H1 (cell line): ENCODE measurements around the gene CNDP1. TPM values are rescaled to one million over a fixed set of nuclear protein-coding genes. Genes with fewer than 3 reads are reported as not detected.

ENCODE experiments used
- CTCF ChIA-PET: fragments of 300-600 bp; sonication (Branson Sonifier 250); formaldehyde crosslinking; loops from one replicate; lab custom pipeline; 2021; ENCODE audit not compliant: partially characterized antibody; lab: Charles Lee
- POLR2A ChIA-PET: fragments of 300-600 bp; sonication (Branson Sonifier 250); formaldehyde crosslinking; loops from one replicate; lab custom pipeline; 2021; ENCODE audit warnings: inconsistent platforms; ENCODE audit not compliant: partially characterized antibody; lab: Charles Lee
- DNase-seq, 2 experiments: peaks; one replicate each; pipeline versions ENCODE4 v3.0.0 to v3.0.0-alpha.2; 2010 to 2022; ENCODE audit warnings: low spot score in 2 of 2, low read depth in 1 of 2, mixed read lengths in 1 of 2
- FAIRE-seq: peaks from 2 replicates; lab custom pipeline; 2011; peaks lifted over from hg19 to GRCh38; lab: Jason Lieb, UNC
- H2AFZ ChIP-seq: 2 replicates; pipeline ENCODE4 v1.8.1; 2012; ENCODE audit warnings: low read length, inconsistent platforms
- H2AK5ac ChIP-seq: 2 replicates; pipeline ENCODE4 v1.6.1; 2013; ENCODE audit warnings: low read depth, low read length
- H2BK120ac ChIP-seq: replicated peaks from 2 replicates; pipeline ENCODE3; 2013; ENCODE audit warnings: low read depth, low read length, inconsistent platforms
- H2BK12ac ChIP-seq: 2 replicates; pipeline ENCODE4 v1.6.1; 2013; ENCODE audit warnings: low read depth, low read length
- H2BK15ac ChIP-seq: 2 replicates; pipeline ENCODE4 v1.6.1; 2013; ENCODE audit warnings: low read length
- H2BK20ac ChIP-seq: 2 replicates; pipeline ENCODE4 v1.6.1; 2013; ENCODE audit warnings: low read length
- H2BK5ac ChIP-seq: 2 replicates; pipeline ENCODE4 v1.6.1; 2013; ENCODE audit warnings: low read depth, low read length
- H3K14ac ChIP-seq: 2 replicates; pipeline ENCODE4 v1.6.1; 2013; ENCODE audit warnings: inconsistent platforms; ENCODE audit not compliant: insufficient read length
- H3K18ac ChIP-seq: 2 replicates; pipeline ENCODE4 v1.6.1; 2013; ENCODE audit warnings: low read length; ENCODE audit errors: extremely low read depth
- H3K23ac ChIP-seq: 2 replicates; pipeline ENCODE4 v1.6.1; 2013; ENCODE audit warnings: inconsistent platforms; ENCODE audit not compliant: insufficient read length
- H3K23me2 ChIP-seq: 2 replicates; pipeline ENCODE4 v1.6.1; 2013; ENCODE audit warnings: low read depth, low read length
- H3K27ac ChIP-seq: 2 replicates; pipeline ENCODE4 v1.6.1; 2011; ENCODE audit warnings: low read depth, low read length, inconsistent platforms
- H3K27me3 ChIP-seq, 4 experiments: replicated peaks in 1 of 4; 1 replicate in 1 of 4; 2 replicates in 3 of 4; pipeline versions ENCODE4 v1.6.1 to v1.8.1; 2011 to 2013; ENCODE audit warnings: low read length in 3 of 4, mild to moderate bottlenecking in 3 of 4, inconsistent platforms in 2 of 4, mixed read lengths in 2 of 4, moderate library complexity in 1 of 4; ENCODE audit not compliant: control insufficient read depth in 3 of 4, insufficient read depth in 3 of 4; ENCODE audit errors: extremely low read depth in 1 of 4
- H3K36me3 ChIP-seq, 4 experiments: 2 replicates each; pipeline versions ENCODE4 v1.6.1 to v1.8.1; 2011 to 2013; ENCODE audit warnings: mild to moderate bottlenecking in 4 of 4, low read length in 3 of 4, moderate library complexity in 2 of 4, control low read depth in 1 of 4, inconsistent platforms in 1 of 4; ENCODE audit not compliant: insufficient read depth in 4 of 4, control insufficient read depth in 2 of 4
- H3K4ac ChIP-seq: replicated peaks from 2 replicates; pipeline ENCODE3; 2013; ENCODE audit warnings: low read length, low read depth, mixed read lengths, inconsistent platforms; ENCODE audit not compliant: insufficient read length
- H3K4me1 ChIP-seq, 4 experiments: replicated peaks in 1 of 4; 1 replicate in 1 of 4; 2 replicates in 3 of 4; pipeline versions ENCODE4 v1.6.1 to v1.8.1; 2011 to 2013; ENCODE audit warnings: low read length in 3 of 4, inconsistent platforms in 2 of 4, mixed read lengths in 1 of 4; ENCODE audit not compliant: insufficient read depth in 4 of 4, control insufficient read depth in 3 of 4
- H3K4me2 ChIP-seq, 2 experiments: 2 replicates each; pipeline versions ENCODE4 v1.6.1 to v1.8.1; 2011 to 2013; ENCODE audit warnings: low read depth in 2 of 2, low read length in 2 of 2, control low read depth in 1 of 2, inconsistent platforms in 1 of 2, mild to moderate bottlenecking in 1 of 2; ENCODE audit not compliant: insufficient read depth in 1 of 2
- H3K4me3 ChIP-seq, 4 experiments: fragments of 200-600, 300-600 bp in 1 of 4; sonication (generic), shearing (Covaris generic), sonication (Bioruptor Twin) in 1 of 4; 2 replicates each; pipeline versions ENCODE4 v1.5.1 to v1.8.1; 2011 to 2016; ENCODE audit warnings: low read length in 4 of 4, low read depth in 3 of 4, control low read depth in 2 of 4, inconsistent platforms in 2 of 4, mild to moderate bottlenecking in 2 of 4, mixed read lengths in 1 of 4, moderate library complexity in 1 of 4; ENCODE audit not compliant: insufficient read depth in 2 of 4; ENCODE audit errors: extremely low read depth in 1 of 4
- H3K56ac ChIP-seq: replicated peaks from 2 replicates; pipeline ENCODE3; 2013; ENCODE audit warnings: low read depth, mild to moderate bottlenecking, mixed read lengths, low read length, inconsistent platforms; ENCODE audit not compliant: insufficient read length
- H3K79me1 ChIP-seq: 2 replicates; pipeline ENCODE4 v1.6.1; 2013; ENCODE audit warnings: low read depth, low read length, control low read depth
- H3K79me2 ChIP-seq, 2 experiments: 2 replicates each; pipeline versions ENCODE4 v1.6.1 to v1.8.1; 2012 to 2013; ENCODE audit warnings: low read length in 2 of 2, mild to moderate bottlenecking in 2 of 2, inconsistent platforms in 1 of 2; ENCODE audit not compliant: insufficient read depth in 2 of 2, control insufficient read depth in 1 of 2
- H3K9ac ChIP-seq, 4 experiments: replicated peaks in 1 of 4; 1 replicate in 1 of 4; 2 replicates in 3 of 4; pipeline versions ENCODE4 v1.6.1 to v1.8.1; 2011 to 2013; ENCODE audit warnings: low read depth in 3 of 4, low read length in 3 of 4, control low read depth in 2 of 4, mild to moderate bottlenecking in 2 of 4, moderate library complexity in 2 of 4, inconsistent platforms in 1 of 4; ENCODE audit errors: extremely low read depth in 1 of 4
- H3K9me3 ChIP-seq, 2 experiments: 2 replicates each; pipeline versions ENCODE4 v1.6.1 to v1.8.1; 2012 to 2013; ENCODE audit warnings: mild to moderate bottlenecking in 2 of 2, moderate library complexity in 2 of 2, control low read depth in 1 of 2, inconsistent platforms in 1 of 2, low read depth in 1 of 2, low read length in 1 of 2, mixed read lengths in 1 of 2; ENCODE audit not compliant: insufficient read depth in 2 of 2
- H4K20me1 ChIP-seq, 2 experiments: replicated peaks in 1 of 2; 2 replicates each; pipeline versions ENCODE3 to v1.8.1; 2011 to 2013; ENCODE audit warnings: inconsistent platforms in 2 of 2, low read length in 2 of 2, mild to moderate bottlenecking in 1 of 2; ENCODE audit not compliant: insufficient read depth in 2 of 2, control insufficient read depth in 1 of 2
- H4K5ac ChIP-seq: 2 replicates; pipeline ENCODE4 v1.6.1; 2013; ENCODE audit warnings: low read length, low read depth, mixed read lengths, inconsistent platforms; ENCODE audit not compliant: insufficient read length
- H4K8ac ChIP-seq: 2 replicates; pipeline ENCODE4 v1.8.0; 2013; ENCODE audit warnings: mild to moderate bottlenecking, moderate library complexity, low read length, inconsistent platforms; ENCODE audit not compliant: insufficient read depth; ENCODE audit errors: extremely low read depth
- H4K91ac ChIP-seq: replicated peaks from 2 replicates; pipeline ENCODE3; 2013; ENCODE audit warnings: low read length, mixed read lengths, inconsistent platforms; ENCODE audit not compliant: insufficient read length
- ASH2L ChIP-seq: fragments of 200-600, 300-600 bp; sonication (generic); IDR thresholded peaks from one replicate; pipeline ENCODE4 v1.7.1; 2017; ENCODE audit warnings: low read length
- CREB1 ChIP-seq: IDR thresholded peaks from 2 replicates; pipeline ENCODE4 v1.6.1; 2012; ENCODE audit warnings: inconsistent platforms
- EZH2 ChIP-seq: fragments of 200-600 bp; sonication (generic); IDR thresholded peaks from 2 replicates; pipeline ENCODE4 v1.7.1; 2012; ENCODE audit warnings: low read depth, mild to moderate bottlenecking, moderate library complexity, low read length, inconsistent platforms; ENCODE audit not compliant: severe bottlenecking
- GABPA ChIP-seq: IDR thresholded peaks from 2 replicates; pipeline ENCODE4 v1.6.1; 2011; ENCODE audit warnings: mild to moderate bottlenecking, low read length, moderate library complexity, borderline replicate concordance; ENCODE audit not compliant: insufficient read depth
- KDM4A ChIP-seq: IDR thresholded peaks from one replicate; pipeline ENCODE4 v1.7.1; 2012; ENCODE audit warnings: low read depth, mild to moderate bottlenecking, moderate library complexity, low read length, inconsistent platforms; ENCODE audit not compliant: severe bottlenecking
- SIRT6 ChIP-seq: IDR thresholded peaks from one replicate; pipeline ENCODE4 v1.7.1; 2012; ENCODE audit warnings: low read length, inconsistent platforms
- SIX5 ChIP-seq: IDR thresholded peaks from 2 replicates; pipeline ENCODE4 v1.6.1; 2011; ENCODE audit warnings: mild to moderate bottlenecking, low read depth, low read length
- SP2 ChIP-seq: IDR thresholded peaks from 2 replicates; pipeline ENCODE4 v1.6.1; 2012; ENCODE audit warnings: mild to moderate bottlenecking, low read length, inconsistent platforms
- SP4 ChIP-seq: IDR thresholded peaks from 2 replicates; pipeline ENCODE4 v1.6.1; 2012; ENCODE audit warnings: low read length, inconsistent platforms
- TAF7 ChIP-seq: optimal IDR thresholded peaks from 2 replicates; pipeline ENCODE3; 2011; ENCODE audit warnings: low read depth, mild to moderate bottlenecking, inconsistent platforms, low read length, moderate library complexity, borderline replicate concordance
- TBP ChIP-seq: IDR thresholded peaks from 2 replicates; pipeline ENCODE4 v1.6.1; 2011; ENCODE audit warnings: low read depth, low read length, improper control_type of control experiment
- WGBS, 2 experiments: shearing (Covaris generic) in 1 of 2; methylation state at CpG; one replicate each; pipeline versions ENCODE4 v1.1.6 to v1.1.7; 2013 to 2015; ENCODE audit warnings: low lambda C conversion rate in 2 of 2, mixed read lengths in 2 of 2, inconsistent platforms in 1 of 2, low coverage in 1 of 2, missing lambda C conversion rate in 1 of 2; ENCODE audit not compliant: insufficient replicate concordance in 2 of 2, insufficient coverage in 1 of 2, insufficient read length in 1 of 2; ENCODE audit errors: extremely low coverage in 1 of 2, missing lambda C conversion rate in 1 of 2; 5-methylcytosine and 5-hydroxymethylcytosine counted together
- polyA plus RNA-seq, 7 experiments: library from polyadenylated mRNA; depleted of rRNA in 3 of 7; stranded (reverse) in 5 of 7; unstranded in 2 of 7; fragments of >200 nt in 5 of 7; fragments of 200-250 nt in 2 of 7; gene quantifications; 1 replicate in 5 of 7; 2 replicates in 1 of 7; 4 replicates in 1 of 7; pipeline versions ENCODE4 v1.2.1 to v1.2.3, GENCODE V29; 2011 to 2013; ENCODE audit warnings: missing spikeins in 2 of 7, mixed read lengths in 2 of 7
- total RNA-seq: library from RNA; stranded (reverse); fragmentation: NEBNext Ultra II Directional; extraction: Animal tissue kit (Norgen Biotek cat#: 25700); gene quantifications from 2 replicates; pipeline ENCODE4 v1.2.1, GENCODE V29; 2021
- TF ChIP-seq, protein P1 (sequence below): IDR thresholded peaks from 2 replicates; pipeline ENCODE4 v1.6.1; 2011; ENCODE audit warnings: low read depth, mild to moderate bottlenecking, low read length; ENCODE audit not compliant: insufficient read depth

CNDP1 gene
- total and polyA plus RNA-seq, 2 of the 8 experiments (the other 6 are each of a cell fraction or from before 2014, with no cell fraction given): 0.09 TPM; not detected in 1

DNA sequence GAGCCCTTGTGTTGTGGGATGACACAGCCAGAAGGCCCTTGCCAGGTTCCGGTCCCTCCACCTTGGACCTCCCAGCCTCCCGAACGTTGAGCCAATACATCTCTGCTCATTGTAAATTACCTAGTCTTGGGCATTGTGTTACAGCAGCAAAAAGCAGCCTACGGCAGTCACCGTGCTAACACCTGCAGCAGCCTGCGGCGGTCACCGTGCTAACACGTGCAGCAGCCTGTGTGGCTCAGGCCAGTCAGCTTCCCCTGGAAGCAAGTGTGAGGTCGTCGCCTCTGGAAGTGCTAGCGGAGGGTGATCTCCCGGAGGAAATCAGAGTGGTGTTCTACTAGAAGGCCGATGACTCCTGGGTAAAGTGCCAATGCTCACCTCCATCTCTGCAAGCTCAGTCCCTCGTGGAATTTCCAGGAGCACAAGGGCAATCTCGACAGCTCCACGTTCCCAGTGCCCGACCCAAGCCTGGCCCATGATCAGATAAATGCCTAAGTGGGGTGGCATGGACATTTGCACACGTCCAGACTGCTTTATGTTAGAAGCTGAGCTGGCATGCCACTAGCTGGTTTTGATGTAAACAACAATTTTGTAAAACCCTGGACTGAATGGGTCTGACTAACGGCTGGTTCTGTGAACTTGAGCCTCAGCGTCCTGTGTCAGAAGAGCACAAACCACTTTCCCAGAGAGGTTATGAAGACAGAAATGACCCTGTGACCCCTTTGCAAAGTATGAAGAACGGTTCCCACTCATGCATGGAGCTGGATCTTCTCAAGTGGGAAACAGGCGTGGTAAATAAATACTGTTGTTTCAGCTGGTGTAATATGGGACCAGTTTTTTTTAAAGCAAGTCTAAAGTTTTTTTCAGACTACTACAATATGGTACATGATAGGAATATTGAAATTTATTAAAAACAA, 11.4 kb upstream of the CNDP1 start:
- Histone ChIP-seq H3K9ac (no peak overlapping the region), H2BK20ac (no peak overlapping the region), H3K4me3 (no peak overlapping the region), H4K5ac (no peak overlapping the region), H3K9me3 (peaks cover 0 to 7% of the 10 kb centered on the region in 2 experiments; a peak in 2 of 4 replicates), H3K27ac (no peak overlapping the region), H3K56ac (no peak overlapping the region), H4K91ac (no peak overlapping the region), H2BK120ac (no peak overlapping the region), H2AFZ (no peak overlapping the region), H2BK5ac (no peak overlapping the region), H3K79me2 (no peaks in the 10 kb centered on the region), H3K4me1 (no peaks in the 10 kb centered on the region; a peak in 1 of 7 replicates), H3K79me1 (no peaks in the 10 kb centered on the region), H3K23ac (no peak overlapping the region), H3K18ac (no peak overlapping the region), H4K20me1 (no peaks in the 10 kb centered on the region), H3K4me2 (no peak overlapping the region), H3K23me2 (no peaks in the 10 kb centered on the region), H3K27me3 (no peaks in the 10 kb centered on the region), H2BK12ac (no peak overlapping the region), H3K36me3 (peaks cover 4 to 46% (median 24%) of the 10 kb centered on the region in 4 experiments; a peak in 7 of 8 replicates), H3K14ac (no peak overlapping the region), H2BK15ac (no peak overlapping the region), H4K8ac (no peak overlapping the region), H2AK5ac (no peak overlapping the region), H3K4ac (no peak overlapping the region)
- ChIA-PET POLR2A (interaction anchor here (1.1 to 2.1 kb wide), 6 partner anchors 10 to 26 kb away, joined by 3 to 9 read pairs (median 6); partner anchors contain the start of gene CNDP2), CTCF (interaction anchor here (0.5 to 1.1 kb wide), 3 partner anchors 66 to 294 kb away, joined by 3 to 4 read pairs (median 3); partner anchors contain the start of gene DIPK1C)
- DNase-seq: no peak
- no peak for FAIRE-seq
- WGBS, 2 experiments: 95% methylated on average over 23 of the region's 23 CpGs; no CpG with 5 or more reads in 1 of the 2 experiments
- TF ChIP-seq SP2: no peak
- no peak for TF ChIP-seq KDM4A
- TF ChIP-seq ASH2L: no peak
- TF ChIP-seq EZH2: no peak
- no peak for TF ChIP-seq TAF7
- TF ChIP-seq CREB1: no peak
- TF ChIP-seq SIX5: no peak
- no peak for TF ChIP-seq TBP
- TF ChIP-seq SP4: no peak
- TF ChIP-seq, protein P1, sequence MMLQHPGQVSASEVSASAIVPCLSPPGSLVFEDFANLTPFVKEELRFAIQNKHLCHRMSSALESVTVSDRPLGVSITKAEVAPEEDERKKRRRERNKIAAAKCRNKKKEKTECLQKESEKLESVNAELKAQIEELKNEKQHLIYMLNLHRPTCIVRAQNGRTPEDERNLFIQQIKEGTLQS: no peak
- TF ChIP-seq GABPA: no peak
- TF ChIP-seq SIRT6: no peak
